Natural killer cell (primary cell): Measurements from ENCODE around the gene ACAD9. TPM values are rescaled to one million over a fixed set of nuclear protein-coding genes. Genes with fewer than 3 reads are reported as not detected.
"Not testable (repeated sequence)": the region's sequence is repeated elsewhere in the genome, so short reads cannot be mapped to it uniquely, and the experiment has no call there.

Experiments
- ATAC-seq, 3 donors: fragments of 150-1000 bp in 2 of 3; fragments of 200-7000 bp in 1 of 3; cut with Tn5 transposase; 1 replicate in 1 of 3; 2 replicates in 2 of 3; pipeline ENCODE4 v1.10.0; 2021; ENCODE audit warnings: mild to moderate bottlenecking in 2 of 3, moderate library complexity in 2 of 3
- DNase-seq, 2 donors: peaks; one replicate each; pipeline versions ENCODE4 v3.0.0 to v3.0.0-alpha.2; 2013 to 2021; ENCODE audit warnings: mixed read lengths in 1 of 2
- H3K27ac ChIP-seq: one replicate; pipeline ENCODE4 v1.5.1; 2013; ENCODE audit warnings: mild to moderate bottlenecking, low read length
- H3K27me3 ChIP-seq: one replicate; pipeline ENCODE4 v1.6.1; 2013; ENCODE audit warnings: low read length; ENCODE audit not compliant: control insufficient read depth, insufficient read depth
- H3K36me3 ChIP-seq: one replicate; pipeline ENCODE4 v1.6.1; 2013; ENCODE audit warnings: low read length; ENCODE audit not compliant: control insufficient read depth, insufficient read depth
- H3K4me1 ChIP-seq: one replicate; pipeline ENCODE4 v1.6.1; 2013; ENCODE audit warnings: low read length; ENCODE audit not compliant: control insufficient read depth, insufficient read depth
- H3K4me3 ChIP-seq: one replicate; pipeline ENCODE4 v1.5.1; 2013; ENCODE audit warnings: low read length
- H3K9me3 ChIP-seq: one replicate; pipeline ENCODE4 v1.6.1; 2013; ENCODE audit warnings: low read length; ENCODE audit not compliant: control insufficient read depth, insufficient read depth
- H3K27ac Mint-ChIP-seq, 2 donors: one replicate each; pipeline ENCODE4 v1.8.0; 2022; ENCODE audit warnings: mild to moderate bottlenecking in 2 of 2, mixed read lengths in 2 of 2, moderate library complexity in 1 of 2
- H3K27me3 Mint-ChIP-seq, 2 donors: one replicate each; pipeline ENCODE4 v1.8.0; 2022; ENCODE audit warnings: low read depth in 2 of 2, mixed read lengths in 2 of 2
- H3K36me3 Mint-ChIP-seq: one replicate; pipeline ENCODE4 v1.8.0; 2022; ENCODE audit warnings: mixed read lengths
- H3K4me1 Mint-ChIP-seq, 2 donors: one replicate each; pipeline ENCODE4 v1.8.0; 2022; ENCODE audit warnings: mixed read lengths in 2 of 2
- H3K4me3 Mint-ChIP-seq: one replicate; pipeline ENCODE4 v1.8.0; 2022; ENCODE audit warnings: mild to moderate bottlenecking, moderate library complexity, mixed read lengths
- H3K9me3 Mint-ChIP-seq, 2 donors: one replicate each; pipeline ENCODE4 v1.8.0; 2022; ENCODE audit warnings: mixed read lengths in 2 of 2
- WGBS: methylation state at CpG from one replicate; pipeline ENCODE4 v1.1.7; 2013; ENCODE audit warnings: missing lambda C conversion rate; ENCODE audit not compliant: insufficient coverage; 5-methylcytosine and 5-hydroxymethylcytosine counted together
- intact Hi-C: fragments of 100-400 bp; cut with micrococcal nuclease; formaldehyde crosslinking; loops from one replicate; pipeline ENCODE4 v1.14.2; 2022
- total RNA-seq, 4 donors: library from RNA; stranded (reverse); fragments of 120-200 nt in 1 of 4; gene quantifications; one replicate each; pipeline versions ENCODE4 v1.2.3 to v1.2.4, GENCODE V29; 2013 to 2022
- TF ChIP-seq, protein P1 (sequence below): fragments of 200-600 bp; IDR thresholded peaks from one replicate; pipeline ENCODE4 v1.8.0; 2022; ENCODE audit warnings: antibody characterized with exemption

The ACAD9 gene
- total RNA-seq, 3 donors from 2014 or later (not counting 1 experiment from before 2014, with no cell fraction given), result 43.4 to 71.3 (median 54.2) TPM

DNA sequence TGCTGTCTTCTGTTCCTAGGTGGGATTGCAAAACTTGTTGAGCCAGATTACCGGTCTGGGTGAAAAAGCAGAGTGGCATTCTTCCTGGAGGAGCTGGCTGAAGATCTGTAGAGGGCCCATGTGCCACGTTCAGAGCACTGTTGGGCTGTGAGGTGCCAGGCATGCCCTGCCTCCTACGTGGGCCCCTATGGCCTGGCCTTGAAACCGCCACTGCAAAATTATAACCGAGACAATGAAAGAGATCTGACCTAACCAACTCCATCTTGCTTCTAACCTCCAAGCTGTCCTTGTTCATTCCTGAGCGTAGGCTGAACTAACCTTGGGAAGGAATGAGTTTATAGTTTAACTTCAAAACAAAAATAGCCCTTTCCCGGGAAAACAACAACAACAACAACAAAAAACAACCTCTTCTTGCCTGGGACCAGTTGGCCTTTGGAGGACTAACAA is 1.4 kb upstream of the ACAD9 start:
- H3K4me1 Mint-ChIP-seq, result peaks cover 55 to 56% of the 10 kb centered on the region in 2 donors
- WGBS, result 91% methylated on average over 5 of the region's 7 CpGs
- ATAC-seq (no peak), DNase-seq (no peak)
- Histone ChIP-seq H3K4me1 (peaks cover 25% of the 10 kb centered on the region), H3K4me3 (no peak overlapping the region), H3K27ac (peak overlapping the region; percentile 93), H3K36me3 (peaks cover 2% of the 10 kb centered on the region), H3K27me3 (no peaks in the 10 kb centered on the region), H3K9me3 (no peaks in the 10 kb centered on the region)
- peak overlapping the region; percentile 90 to 92 for H3K27ac Mint-ChIP-seq
- peaks cover 12 to 16% of the 10 kb centered on the region in 2 donors for H3K27me3 Mint-ChIP-seq
- intact Hi-C loops, result loop anchor here (2.0 kb wide), 2 partner anchors 197 to 227 kb away; partner anchors contain the start of gene RPN1
- TF ChIP-seq, protein P1, sequence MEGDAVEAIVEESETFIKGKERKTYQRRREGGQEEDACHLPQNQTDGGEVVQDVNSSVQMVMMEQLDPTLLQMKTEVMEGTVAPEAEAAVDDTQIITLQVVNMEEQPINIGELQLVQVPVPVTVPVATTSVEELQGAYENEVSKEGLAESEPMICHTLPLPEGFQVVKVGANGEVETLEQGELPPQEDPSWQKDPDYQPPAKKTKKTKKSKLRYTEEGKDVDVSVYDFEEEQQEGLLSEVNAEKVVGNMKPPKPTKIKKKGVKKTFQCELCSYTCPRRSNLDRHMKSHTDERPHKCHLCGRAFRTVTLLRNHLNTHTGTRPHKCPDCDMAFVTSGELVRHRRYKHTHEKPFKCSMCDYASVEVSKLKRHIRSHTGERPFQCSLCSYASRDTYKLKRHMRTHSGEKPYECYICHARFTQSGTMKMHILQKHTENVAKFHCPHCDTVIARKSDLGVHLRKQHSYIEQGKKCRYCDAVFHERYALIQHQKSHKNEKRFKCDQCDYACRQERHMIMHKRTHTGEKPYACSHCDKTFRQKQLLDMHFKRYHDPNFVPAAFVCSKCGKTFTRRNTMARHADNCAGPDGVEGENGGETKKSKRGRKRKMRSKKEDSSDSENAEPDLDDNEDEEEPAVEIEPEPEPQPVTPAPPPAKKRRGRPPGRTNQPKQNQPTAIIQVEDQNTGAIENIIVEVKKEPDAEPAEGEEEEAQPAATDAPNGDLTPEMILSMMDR, result no peak
- H3K36me3 Mint-ChIP-seq, result no peaks in the 10 kb centered on the region
- H3K4me3 Mint-ChIP-seq, result peak overlapping the region; percentile 81
- no peaks in the 10 kb centered on the region for H3K9me3 Mint-ChIP-seq

GRCh38 chr3:128878556-128879124 is 780 bp upstream of the ACAD9 start:
- Mint-ChIP-seq H3K27me3 (peaks cover 8 to 11% of the 10 kb centered on the region in 2 donors), H3K36me3 (no peaks in the 10 kb centered on the region), H3K4me3 (peak overlapping the region; percentile 81), H3K4me1 (peaks cover 56 to 58% of the 10 kb centered on the region in 2 donors), H3K9me3 (no peaks in the 10 kb centered on the region), H3K27ac (peak overlapping the region; percentile 90 to 92)
- Histone ChIP-seq H3K4me1 (peaks cover 25% of the 10 kb centered on the region), H3K27me3 (no peaks in the 10 kb centered on the region), H3K36me3 (peaks cover 2% of the 10 kb centered on the region), H3K9me3 (no peaks in the 10 kb centered on the region), H3K4me3 (peak overlapping the region; percentile 74), H3K27ac (peak overlapping the region; percentile 93)
- DNase-seq (peak in 1 of 2 donors; percentile 64), ATAC-seq (peak; percentile 7 to 51 (median 41))
- intact Hi-C loops, result loop anchor here (1.0 to 2.0 kb wide), 4 partner anchors 74 to 261 kb away; partner anchors contain the start of gene RPN1
- 2% methylated on average over 14 of the region's 14 CpGs for WGBS
- TF ChIP-seq, protein P1, result no peak

DNA sequence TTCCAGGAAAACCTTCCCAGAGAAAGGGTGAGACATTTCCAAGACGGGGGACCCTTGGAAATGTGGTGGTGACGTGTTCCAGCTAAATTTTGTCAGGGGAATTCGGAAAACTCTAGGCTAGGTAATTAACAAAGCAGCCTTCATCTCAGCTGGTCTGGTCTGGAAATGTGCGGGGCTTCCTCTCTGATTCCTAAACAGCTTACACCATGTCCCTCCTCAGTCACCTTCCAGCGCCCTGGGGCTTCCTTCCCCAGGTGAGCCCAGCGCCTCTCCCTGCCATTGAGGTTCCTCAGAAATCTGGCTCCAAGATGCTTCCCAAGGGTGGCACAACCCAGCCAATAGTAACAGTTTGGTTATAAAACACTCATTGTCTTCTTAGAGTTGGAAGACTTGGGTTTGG is 571 bp downstream of the ACAD9 start:
- no peak for ATAC-seq
- DNase-seq, result no peak
- Mint-ChIP-seq H3K27me3 (no peaks in the 10 kb centered on the region), H3K36me3 (no peaks in the 10 kb centered on the region), H3K4me3 (peak overlapping the region; percentile 81), H3K9me3 (no peaks in the 10 kb centered on the region), H3K27ac (peak overlapping the region; percentile 90 to 92), H3K4me1 (peaks cover 56 to 61% of the 10 kb centered on the region in 2 donors)
- H3K27me3 ChIP-seq, result no peaks in the 10 kb centered on the region
- peaks cover 5% of the 10 kb centered on the region for H3K36me3 ChIP-seq
- H3K4me1 ChIP-seq, result peaks cover 25% of the 10 kb centered on the region
- TF ChIP-seq, protein P1, result no peak
- WGBS, result 5% methylated on average over 6 of the region's 6 CpGs
- H3K4me3 ChIP-seq, result peak overlapping the region; percentile 74
- peak overlapping the region; percentile 93 for H3K27ac ChIP-seq
- no peaks in the 10 kb centered on the region for H3K9me3 ChIP-seq
- intact Hi-C loops, result loop anchor here (1.0 to 2.0 kb wide), 4 partner anchors 76 to 263 kb away; partner anchors contain the start of gene RPN1

- H3K27ac ChIP-seq, H3K36me3 ChIP-seq, ATAC-seq, H3K4me3 ChIP-seq, intact Hi-C loops, H3K36me3 Mint-ChIP-seq, H3K9me3 ChIP-seq, DNase-seq, H3K27me3 ChIP-seq, H3K27me3 Mint-ChIP-seq, H3K9me3 Mint-ChIP-seq: not testable (repeated sequence)
- H3K27ac Mint-ChIP-seq, result peak overlapping the region; percentile 90 to 92
- H3K4me1 ChIP-seq, result peaks cover 25% of the 10 kb centered on the region
- 89% methylated on average over 12 of the region's 12 CpGs for WGBS
- H3K4me1 Mint-ChIP-seq, result peaks cover 55 to 61% of the 10 kb centered on the region in 2 donors
- peak overlapping the region; percentile 81 for H3K4me3 Mint-ChIP-seq
Observed at GRCh38 chr3:128880455-128880854, 1.0 kb downstream of the ACAD9 start.
